ENCODE measurements around the gene GFPT1. TPM values are rescaled to one million over a fixed set of nuclear protein-coding genes. Genes with fewer than 3 reads are reported as not detected.

GFPT1 gene
- polyA plus RNA-seq, 3 donors = 3.6 to 4.5 (median 3.7) TPM

DNA sequence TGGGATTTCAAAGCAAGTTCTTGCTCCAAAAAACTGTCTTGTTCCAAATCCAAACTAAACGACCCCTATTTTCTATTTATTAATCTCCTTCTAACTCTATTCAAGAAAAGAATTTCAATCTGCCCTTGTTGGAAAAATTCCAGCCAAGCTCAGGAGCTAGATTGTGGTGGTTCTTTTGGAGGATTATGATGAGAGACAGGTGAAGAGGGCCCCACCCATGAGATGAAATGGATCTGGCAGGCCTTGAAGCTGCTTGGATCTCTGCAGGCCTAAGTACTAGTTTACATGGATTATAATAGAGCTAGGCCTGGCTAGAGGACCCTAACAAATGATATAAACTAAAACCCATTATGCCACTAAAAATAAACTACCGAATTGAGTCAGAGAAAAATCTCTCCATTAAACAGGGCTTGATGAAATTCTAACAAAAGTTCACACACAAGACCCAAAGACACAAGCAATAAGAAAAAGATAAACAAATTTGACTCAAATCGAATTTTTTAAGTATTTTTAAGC, 101.6 kb downstream of the GFPT1 start:
- Histone ChIP-seq H3K79me2 (ENCODE audit: insufficient read depth, low read length) (no peaks in the 10 kb centered on the region), H3K4me1 (ENCODE audit: control insufficient read depth in 1 of 2, insufficient read depth in 2 of 2, low read length in 2 of 2) (no peaks in the 10 kb centered on the region), H3K4me3 (replicated peaks in 1 of 3; ENCODE audit: low read depth in 2 of 3, low read length in 3 of 3) (no peak overlapping the region), H3K36me3 (replicated peaks in 1 of 2; ENCODE audit: control insufficient read depth in 1 of 2, insufficient read depth in 2 of 2, low read length in 2 of 2) (no peaks in the 10 kb centered on the region), H3K9me3 (replicated peaks in 1 of 2; ENCODE audit: control insufficient read depth in 1 of 2, insufficient read depth in 1 of 2, low read length in 2 of 2) (peaks cover 0 to 3% of the 10 kb centered on the region in 2 donors), H3K9ac (ENCODE audit: insufficient read depth, low read length, poor library complexity, severe bottlenecking) (no peak overlapping the region), H3K27me3 (ENCODE audit: control insufficient read depth in 2 of 2, insufficient read depth in 2 of 2, low read length in 2 of 2) (no peaks in the 10 kb centered on the region), H4K20me1 (ENCODE audit: insufficient read depth, low read length) (no peaks in the 10 kb centered on the region), H3K4me2 (replicated peaks; ENCODE audit: extremely low read depth, low read length, poor library complexity, severe bottlenecking) (no peak overlapping the region), H2AFZ (ENCODE audit: insufficient read depth, low read depth, low read length, poor library complexity, severe bottlenecking) (no peak overlapping the region), H3K27ac (ENCODE audit: low read depth in 1 of 2, low read length in 2 of 2) (no peak overlapping the region)
- Mint-ChIP-seq H3K4me1 (peaks cover 5% of the 10 kb centered on the region), H3K9me3 (peaks cover 0 to 4% (median 0%) of the 10 kb centered on the region in 7 donors), H3K27me3 (ENCODE audit: low read depth in 3 of 3) (peaks cover 0 to 3% (median 0%) of the 10 kb centered on the region in 3 donors), H3K4me3 (no peak overlapping the region), H3K36me3 (no peaks in the 10 kb centered on the region), H3K27ac (no peak overlapping the region)
- TF ChIP-seq, protein P1, sequence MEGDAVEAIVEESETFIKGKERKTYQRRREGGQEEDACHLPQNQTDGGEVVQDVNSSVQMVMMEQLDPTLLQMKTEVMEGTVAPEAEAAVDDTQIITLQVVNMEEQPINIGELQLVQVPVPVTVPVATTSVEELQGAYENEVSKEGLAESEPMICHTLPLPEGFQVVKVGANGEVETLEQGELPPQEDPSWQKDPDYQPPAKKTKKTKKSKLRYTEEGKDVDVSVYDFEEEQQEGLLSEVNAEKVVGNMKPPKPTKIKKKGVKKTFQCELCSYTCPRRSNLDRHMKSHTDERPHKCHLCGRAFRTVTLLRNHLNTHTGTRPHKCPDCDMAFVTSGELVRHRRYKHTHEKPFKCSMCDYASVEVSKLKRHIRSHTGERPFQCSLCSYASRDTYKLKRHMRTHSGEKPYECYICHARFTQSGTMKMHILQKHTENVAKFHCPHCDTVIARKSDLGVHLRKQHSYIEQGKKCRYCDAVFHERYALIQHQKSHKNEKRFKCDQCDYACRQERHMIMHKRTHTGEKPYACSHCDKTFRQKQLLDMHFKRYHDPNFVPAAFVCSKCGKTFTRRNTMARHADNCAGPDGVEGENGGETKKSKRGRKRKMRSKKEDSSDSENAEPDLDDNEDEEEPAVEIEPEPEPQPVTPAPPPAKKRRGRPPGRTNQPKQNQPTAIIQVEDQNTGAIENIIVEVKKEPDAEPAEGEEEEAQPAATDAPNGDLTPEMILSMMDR (IDR thresholded peaks at IDR 0.05) = no peak
- 100% methylated on average over 1 of the region's 3 CpGs for WGBS (ENCODE audit: insufficient coverage)
- intact Hi-C loops (cut with micrococcal nuclease) = no loop called here
- no peak for DNase-seq

- Mint-ChIP-seq H3K36me3 (no peaks in the 10 kb centered on the region), H3K4me1 (peaks cover 6% of the 10 kb centered on the region), H3K27ac (no peak overlapping the region), H3K9me3 (no peaks in the 10 kb centered on the region), H3K4me3 (no peak overlapping the region), H3K27me3 (ENCODE audit: low read depth in 3 of 3) (peaks cover 0 to 3% (median 2%) of the 10 kb centered on the region in 3 donors)
- H3K9ac ChIP-seq (ENCODE audit: insufficient read depth, low read length, poor library complexity, severe bottlenecking) = no peak overlapping the region
- TF ChIP-seq, protein P1 (IDR thresholded peaks at IDR 0.05) = no peak
- intact Hi-C loops (cut with micrococcal nuclease) = no loop called here
- no peaks in the 10 kb centered on the region for H3K4me1 ChIP-seq (ENCODE audit: control insufficient read depth in 1 of 2, insufficient read depth in 2 of 2, low read length in 2 of 2)
- H4K20me1 ChIP-seq (ENCODE audit: insufficient read depth, low read length) = no peaks in the 10 kb centered on the region
- WGBS (ENCODE audit: insufficient coverage) = 95% methylated on average over 3 of the region's 4 CpGs
- H3K27ac ChIP-seq (ENCODE audit: low read depth in 1 of 2, low read length in 2 of 2) = no peak overlapping the region
- no peaks in the 10 kb centered on the region for H3K36me3 ChIP-seq (replicated peaks in 1 of 2; ENCODE audit: control insufficient read depth in 1 of 2, insufficient read depth in 2 of 2, low read length in 2 of 2)
- DNase-seq = no peak
- no peak overlapping the region for H3K4me2 ChIP-seq (replicated peaks; ENCODE audit: extremely low read depth, low read length, poor library complexity, severe bottlenecking)
- no peaks in the 10 kb centered on the region for H3K27me3 ChIP-seq (ENCODE audit: control insufficient read depth in 2 of 2, insufficient read depth in 2 of 2, low read length in 2 of 2)
- H2AFZ ChIP-seq (ENCODE audit: insufficient read depth, low read depth, low read length, poor library complexity, severe bottlenecking) = no peak overlapping the region
- no peaks in the 10 kb centered on the region for H3K9me3 ChIP-seq (replicated peaks in 1 of 2; ENCODE audit: control insufficient read depth in 1 of 2, insufficient read depth in 1 of 2, low read length in 2 of 2)
- no peak overlapping the region for H3K4me3 ChIP-seq (replicated peaks in 1 of 3; ENCODE audit: low read depth in 2 of 3, low read length in 3 of 3)
- H3K79me2 ChIP-seq (ENCODE audit: insufficient read depth, low read length) = no peaks in the 10 kb centered on the region
Observed at GRCh38 chr2:69280796-69281412, 106.1 kb downstream of the GFPT1 start.
